ENCODE results near the gene ENDOG.

The ENDOG gene

GRCh38 chr9:128802482-128802881 lies 15.8 kb upstream of the ENDOG start:
- no peak for ATAC-seq

GRCh38 chr9:128805661-128806060 lies 12.6 kb upstream of the ENDOG start:
- ATAC-seq = no peak

GRCh38 chr9:128807827-128808226 lies 10.5 kb upstream of the ENDOG start:
- no peak for ATAC-seq

GRCh38 chr9:128808543-128808942 lies 9.8 kb upstream of the ENDOG start:
- ATAC-seq = no peak

- ATAC-seq = no peak
Measured at GRCh38 chr9:128809036-128809599, 9.2 kb upstream of the ENDOG start.

GRCh38 chr9:128809831-128810230 lies 8.5 kb upstream of the ENDOG start:
- ATAC-seq = no peak

- ATAC-seq = no peak
Measured at GRCh38 chr9:128810873-128811272, 7.4 kb upstream of the ENDOG start.

GRCh38 chr9:128818839-128819715 lies 777 bp downstream of the ENDOG start:
- ATAC-seq = peak; percentile 44 to 45

GRCh38 chr9:128819716-128820664 lies 1.7 kb downstream of the ENDOG start:
- no peak for ATAC-seq

GRCh38 chr9:128820665-128821583 lies 2.6 kb downstream of the ENDOG start:
- ATAC-seq = no peak

GRCh38 chr9:128821584-128822406 lies 3.5 kb downstream of the ENDOG start:
- no peak for ATAC-seq

- ATAC-seq = no peak
Measured at GRCh38 chr9:128822407-128823042, 4.2 kb downstream of the ENDOG start.

GRCh38 chr9:128823362-128823902 lies 5.1 kb downstream of the ENDOG start:
- no peak for ATAC-seq

- no peak for ATAC-seq
Measured at GRCh38 chr9:128823903-128824406, 5.7 kb downstream of the ENDOG start.

GRCh38 chr9:128824911-128825310 lies 6.6 kb downstream of the ENDOG start:
- ATAC-seq = no peak

GRCh38 chr9:128825923-128826700 lies 7.8 kb downstream of the ENDOG start:
- ATAC-seq = no peak

- ATAC-seq = no peak
Measured at GRCh38 chr9:128828267-128828666, 10.0 kb downstream of the ENDOG start.

GRCh38 chr9:128828719-128829452 lies 10.6 kb downstream of the ENDOG start:
- ATAC-seq = peak in 1 of 2 donors; percentile 1
